ENCODE data around the gene TVP23C. TPM values are rescaled to one million over a fixed set of nuclear protein-coding genes. Genes with fewer than 3 reads are reported as not detected.
A peak's percentile ranks its signal among the peaks of the same experiment; 100 is the strongest.
"Not testable (repeated sequence)": the region's sequence is repeated elsewhere in the genome, so short reads cannot be mapped to it uniquely, and the experiment has no call there.

Gene TVP23C
- 10 to 100 TPM; 30.7 to 73.2 TPM for total RNA-seq
- 13.3 TPM for polyA plus RNA-seq (2013, experiment 1 of 2)
- polyA plus RNA-seq (2013, experiment 2 of 2): 15.6 TPM
- long read RNA-seq, experiment 1, partial matches to known transcripts: 0 of 1 reads
- long read RNA-seq, experiment 1, other reads (novel, unspliced or antisense): 0 of 1 reads
- long read RNA-seq, experiment 2, partial matches to known transcripts: 1 of 4 reads
- long read RNA-seq, experiment 2, other reads (novel, unspliced or antisense): 1 of 4 reads
- long read RNA-seq, experiment 3, partial matches to known transcripts: 0 of 2 reads
- long read RNA-seq, experiment 3, other reads (novel, unspliced or antisense): 1 of 2 reads
- long read RNA-seq, experiment 4, partial matches to known transcripts: 0 of 3 reads
- long read RNA-seq, experiment 4, other reads (novel, unspliced or antisense): 3 of 3 reads

- not testable (repeated sequence) for H3K4me1 ChIP-seq (ENCODE audit: control insufficient read depth, insufficient read depth, low read length); H3K27me3 ChIP-seq (ENCODE audit: control insufficient read depth, insufficient read depth, low read length, poor library complexity, severe bottlenecking); H3K36me3 ChIP-seq (ENCODE audit: control insufficient read depth, insufficient read depth, low read length); H3K27me3 Mint-ChIP-seq (ENCODE audit: insufficient read depth); H3K9me3 Mint-ChIP-seq; H3K9me3 ChIP-seq (ENCODE audit: control insufficient read depth, low read length)
- Mint-ChIP-seq H3K36me3 (ENCODE audit: low read depth) (peaks cover 15% of the 10 kb centered on the region), H3K4me3 (peak within 1 kb of the TSS; percentile 83), H3K27ac (peak within 1 kb of the TSS; percentile 97), H3K4me1 (peaks cover 11% of the 10 kb centered on the region)
- Histone ChIP-seq H3K27ac (ENCODE audit: low read depth, low read length) (peak within 1 kb of the TSS; percentile 32), H3K4me3 (ENCODE audit: low read length) (peak within 1 kb of the TSS; percentile 78), H3K9ac (ENCODE audit: extremely low read depth, low read length, poor library complexity, severe bottlenecking) (peak within 1 kb of the TSS; percentile 73)
- DNase-seq: peak; percentile 98
- 0 to 1% methylated on average over 2 to 46 of the region's 46 CpGs for WGBS, 2 experiments (ENCODE audit: insufficient coverage in 1 of 2, insufficient read length in 1 of 2)
Observed at GRCh38 chr17:15563375-15563857, at the start of gene TVP23C. Gene TVP23C (minus strand): TSS chr17:15563483. CDS start chr17:15563448, 35 bp downstream.

- not testable (repeated sequence) for H3K27me3 ChIP-seq (ENCODE audit: control insufficient read depth, insufficient read depth, low read length, poor library complexity, severe bottlenecking); H3K4me3 Mint-ChIP-seq; H3K4me3 ChIP-seq (ENCODE audit: low read length); H3K27me3 Mint-ChIP-seq (ENCODE audit: insufficient read depth); H3K9me3 ChIP-seq (ENCODE audit: control insufficient read depth, low read length); H3K36me3 ChIP-seq (ENCODE audit: control insufficient read depth, insufficient read depth, low read length); H3K4me1 ChIP-seq (ENCODE audit: control insufficient read depth, insufficient read depth, low read length); H3K27ac ChIP-seq (ENCODE audit: low read depth, low read length); DNase-seq; H3K4me1 Mint-ChIP-seq; H3K9ac ChIP-seq (ENCODE audit: extremely low read depth, low read length, poor library complexity, severe bottlenecking); H3K9me3 Mint-ChIP-seq; H3K36me3 Mint-ChIP-seq (ENCODE audit: low read depth); H3K27ac Mint-ChIP-seq
- 87% methylated on average over 6 of the region's 8 CpGs; no CpG with 5 or more reads in 1 of the 2 experiments for WGBS, 2 experiments (ENCODE audit: insufficient coverage in 1 of 2, insufficient read length in 1 of 2)
Observed at GRCh38 chr17:15592960-15593359, 29.7 kb upstream of the TVP23C start.

GRCh38 chr17:15591986-15592385, 28.7 kb upstream of the TVP23C start:
- H3K4me1 ChIP-seq (ENCODE audit: control insufficient read depth, insufficient read depth, low read length); H3K9me3 ChIP-seq (ENCODE audit: control insufficient read depth, low read length); H3K27me3 ChIP-seq (ENCODE audit: control insufficient read depth, insufficient read depth, low read length, poor library complexity, severe bottlenecking); H3K9me3 Mint-ChIP-seq; H3K27ac Mint-ChIP-seq; H3K36me3 ChIP-seq (ENCODE audit: control insufficient read depth, insufficient read depth, low read length); H3K27ac ChIP-seq (ENCODE audit: low read depth, low read length); H3K27me3 Mint-ChIP-seq (ENCODE audit: insufficient read depth); H3K4me3 Mint-ChIP-seq; H3K9ac ChIP-seq (ENCODE audit: extremely low read depth, low read length, poor library complexity, severe bottlenecking); H3K4me3 ChIP-seq (ENCODE audit: low read length); H3K4me1 Mint-ChIP-seq; DNase-seq; H3K36me3 Mint-ChIP-seq (ENCODE audit: low read depth): not testable (repeated sequence)
- WGBS, 2 experiments (ENCODE audit: insufficient coverage in 1 of 2, insufficient read length in 1 of 2): 87% methylated on average over 5 of the region's 5 CpGs; no CpG with 5 or more reads in 1 of the 2 experiments

GRCh38 chr17:15590844-15591243, 27.6 kb upstream of the TVP23C start:
- not testable (repeated sequence) for H3K9me3 ChIP-seq (ENCODE audit: control insufficient read depth, low read length); DNase-seq; H3K4me3 Mint-ChIP-seq; H3K36me3 Mint-ChIP-seq (ENCODE audit: low read depth); H3K9ac ChIP-seq (ENCODE audit: extremely low read depth, low read length, poor library complexity, severe bottlenecking); H3K9me3 Mint-ChIP-seq; H3K36me3 ChIP-seq (ENCODE audit: control insufficient read depth, insufficient read depth, low read length); H3K4me1 Mint-ChIP-seq; H3K27me3 Mint-ChIP-seq (ENCODE audit: insufficient read depth); H3K4me3 ChIP-seq (ENCODE audit: low read length); H3K27ac ChIP-seq (ENCODE audit: low read depth, low read length); H3K27ac Mint-ChIP-seq; H3K27me3 ChIP-seq (ENCODE audit: control insufficient read depth, insufficient read depth, low read length, poor library complexity, severe bottlenecking); H3K4me1 ChIP-seq (ENCODE audit: control insufficient read depth, insufficient read depth, low read length)
- WGBS, 2 experiments (ENCODE audit: insufficient coverage in 1 of 2, insufficient read length in 1 of 2): 100% methylated on average over 1 of the region's 1 CpG; no CpG with 5 or more reads in 1 of the 2 experiments

- not testable (repeated sequence) for H3K27me3 Mint-ChIP-seq (ENCODE audit: insufficient read depth); H3K36me3 Mint-ChIP-seq (ENCODE audit: low read depth); H3K9ac ChIP-seq (ENCODE audit: extremely low read depth, low read length, poor library complexity, severe bottlenecking); DNase-seq; H3K4me3 ChIP-seq (ENCODE audit: low read length); H3K4me1 ChIP-seq (ENCODE audit: control insufficient read depth, insufficient read depth, low read length); H3K9me3 ChIP-seq (ENCODE audit: control insufficient read depth, low read length); H3K4me3 Mint-ChIP-seq; H3K27me3 ChIP-seq (ENCODE audit: control insufficient read depth, insufficient read depth, low read length, poor library complexity, severe bottlenecking); H3K9me3 Mint-ChIP-seq; H3K4me1 Mint-ChIP-seq; H3K27ac ChIP-seq (ENCODE audit: low read depth, low read length); H3K36me3 ChIP-seq (ENCODE audit: control insufficient read depth, insufficient read depth, low read length); H3K27ac Mint-ChIP-seq
- WGBS, 2 experiments (ENCODE audit: insufficient coverage in 1 of 2, insufficient read length in 1 of 2): 92% methylated on average over 11 of the region's 17 CpGs; no CpG with 5 or more reads in 1 of the 2 experiments
Observed at GRCh38 chr17:15589544-15590536, 26.6 kb upstream of the TVP23C start.

GRCh38 chr17:15588017-15588416, 24.7 kb upstream of the TVP23C start:
- H3K4me3 ChIP-seq (ENCODE audit: low read length); H3K27me3 ChIP-seq (ENCODE audit: control insufficient read depth, insufficient read depth, low read length, poor library complexity, severe bottlenecking); H3K27ac ChIP-seq (ENCODE audit: low read depth, low read length); H3K27ac Mint-ChIP-seq; H3K36me3 ChIP-seq (ENCODE audit: control insufficient read depth, insufficient read depth, low read length); H3K36me3 Mint-ChIP-seq (ENCODE audit: low read depth); H3K9ac ChIP-seq (ENCODE audit: extremely low read depth, low read length, poor library complexity, severe bottlenecking); H3K4me1 Mint-ChIP-seq; H3K9me3 ChIP-seq (ENCODE audit: control insufficient read depth, low read length); H3K27me3 Mint-ChIP-seq (ENCODE audit: insufficient read depth); DNase-seq; H3K4me3 Mint-ChIP-seq; H3K9me3 Mint-ChIP-seq; H3K4me1 ChIP-seq (ENCODE audit: control insufficient read depth, insufficient read depth, low read length): not testable (repeated sequence)
- WGBS, 2 experiments (ENCODE audit: insufficient coverage in 1 of 2, insufficient read length in 1 of 2): 85 to 87% methylated on average over 8 of the region's 8 CpGs
